ENCODE data around the gene IRF6.
A peak's percentile ranks its signal among the peaks of the same experiment; 100 is the strongest.

IRF6 gene

DNA sequence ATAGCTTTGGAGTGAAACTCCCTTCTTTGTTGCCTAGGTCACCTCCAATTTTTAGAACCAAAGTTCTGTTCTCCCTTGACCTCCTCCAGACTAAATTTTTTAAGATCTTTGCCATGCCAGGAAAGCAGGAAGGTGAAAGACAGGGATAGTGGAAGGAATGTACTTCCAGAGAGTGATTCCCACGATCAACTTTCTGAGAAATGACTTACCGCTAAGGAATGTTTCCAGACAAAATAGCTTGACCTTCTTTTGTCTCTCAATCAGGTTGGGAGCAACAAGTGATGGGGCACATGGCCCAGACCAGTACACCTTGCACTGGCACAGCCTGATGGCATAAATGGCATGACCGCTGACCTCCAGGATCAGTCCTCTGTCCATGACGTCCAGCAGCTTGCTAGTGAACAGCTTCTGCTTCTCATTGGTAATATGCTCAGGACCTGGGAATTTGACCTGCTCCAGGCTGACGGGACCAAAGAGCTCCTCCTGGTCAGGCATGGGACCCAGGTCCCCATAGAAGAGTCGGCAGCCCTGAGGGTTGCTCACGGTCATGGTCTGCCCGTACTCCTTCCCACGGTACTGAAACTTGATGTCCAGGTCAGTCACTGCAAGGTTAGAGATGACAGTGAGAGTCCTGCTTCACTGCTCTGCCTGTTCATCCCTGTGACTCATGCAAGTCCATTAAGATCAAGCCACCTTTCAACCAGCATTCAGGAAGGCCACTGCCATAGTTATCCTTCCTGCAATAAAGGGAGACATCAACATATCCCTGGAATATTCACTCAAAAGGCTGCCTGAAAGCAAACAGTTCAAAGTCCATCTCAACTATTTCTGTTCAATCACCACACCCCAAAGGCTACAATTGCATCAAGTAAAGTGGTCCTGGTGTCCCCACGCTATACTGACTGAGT is 15.4 kb downstream of the IRF6 start:
- DNase-seq (ENCODE audit: low spot score) = no peak

DNA sequence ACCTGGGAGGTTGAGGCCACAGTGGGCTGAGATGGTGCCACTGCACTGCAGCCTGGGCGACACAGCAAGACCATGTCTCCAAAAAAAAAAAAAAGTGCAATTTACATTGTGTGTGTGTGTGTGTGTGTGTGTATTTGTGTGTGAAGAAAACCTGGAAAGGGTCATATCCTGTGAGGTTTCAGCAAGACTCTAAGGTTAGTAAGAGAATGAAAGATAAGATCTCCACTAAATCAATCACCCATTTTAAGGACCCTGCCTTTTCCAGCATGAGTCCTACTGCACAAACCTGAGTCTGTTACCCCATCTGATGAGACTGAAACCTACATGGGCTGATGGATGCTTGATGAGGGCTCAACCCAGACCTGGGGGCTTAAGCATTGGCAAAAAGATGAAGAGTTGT is 16.7 kb downstream of the IRF6 start:
- no peak for DNase-seq (ENCODE audit: low spot score)

DNA sequence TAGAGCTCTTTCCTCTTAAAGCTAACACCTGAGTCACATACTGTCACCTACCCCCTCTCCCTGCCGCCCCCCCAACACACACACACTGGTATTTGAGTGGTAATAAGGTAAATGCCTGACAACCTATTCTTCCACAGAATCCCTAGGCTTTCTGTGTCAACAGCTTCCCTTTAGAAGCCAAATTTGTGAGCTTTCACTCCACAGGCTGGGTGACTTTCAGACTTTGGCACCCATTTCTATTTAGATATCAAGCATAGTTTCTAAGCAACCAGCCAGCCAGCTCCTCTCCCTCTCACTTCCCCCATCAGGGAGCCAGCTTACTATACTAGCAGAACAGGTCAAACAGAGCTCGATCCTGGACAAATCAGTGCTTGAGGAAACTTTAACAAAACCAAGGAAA is 18.4 kb downstream of the IRF6 start:
- DNase-seq (ENCODE audit: low spot score) = peak; percentile 60

DNA sequence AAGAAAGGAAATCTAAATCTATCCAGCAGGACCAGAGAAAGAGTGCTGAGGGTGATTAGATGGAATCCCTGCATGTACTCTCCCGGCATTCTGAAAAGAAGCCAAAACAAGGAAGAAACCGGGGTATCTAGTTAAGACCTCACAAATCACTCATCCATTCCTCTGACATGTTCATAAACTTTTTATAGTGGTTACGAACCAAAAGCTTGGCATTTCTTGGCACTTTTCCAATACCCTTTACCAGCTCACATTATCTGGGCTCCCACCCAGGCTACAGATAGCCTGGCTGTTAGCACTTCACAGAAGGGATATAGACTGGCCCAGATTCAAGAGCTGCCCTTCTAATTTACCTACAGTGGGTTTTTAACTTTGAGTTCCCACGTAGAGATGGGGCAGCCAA is 19.8 kb downstream of the IRF6 start:
- DNase-seq (ENCODE audit: low spot score) = no peak

DNA sequence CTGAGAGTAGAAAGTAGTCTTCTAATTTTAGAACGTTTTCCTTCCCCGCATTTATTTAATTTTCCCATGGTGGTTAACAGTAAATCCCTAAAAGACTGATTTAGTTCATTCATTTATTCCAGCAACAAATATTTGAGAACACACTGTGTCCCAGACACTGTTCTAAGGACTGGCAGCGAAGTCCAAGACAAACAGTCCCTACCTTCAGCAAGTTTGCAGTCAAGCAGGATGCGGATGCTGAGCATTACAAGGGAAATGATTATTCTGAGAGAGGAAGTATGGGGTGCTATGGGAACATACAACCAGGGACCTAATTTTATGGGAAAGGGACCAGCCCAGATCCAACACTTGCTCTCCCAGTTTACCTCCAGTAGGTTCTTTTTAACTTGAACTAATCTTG is 20.4 kb downstream of the IRF6 start:
- no peak for DNase-seq (ENCODE audit: low spot score)

DNA sequence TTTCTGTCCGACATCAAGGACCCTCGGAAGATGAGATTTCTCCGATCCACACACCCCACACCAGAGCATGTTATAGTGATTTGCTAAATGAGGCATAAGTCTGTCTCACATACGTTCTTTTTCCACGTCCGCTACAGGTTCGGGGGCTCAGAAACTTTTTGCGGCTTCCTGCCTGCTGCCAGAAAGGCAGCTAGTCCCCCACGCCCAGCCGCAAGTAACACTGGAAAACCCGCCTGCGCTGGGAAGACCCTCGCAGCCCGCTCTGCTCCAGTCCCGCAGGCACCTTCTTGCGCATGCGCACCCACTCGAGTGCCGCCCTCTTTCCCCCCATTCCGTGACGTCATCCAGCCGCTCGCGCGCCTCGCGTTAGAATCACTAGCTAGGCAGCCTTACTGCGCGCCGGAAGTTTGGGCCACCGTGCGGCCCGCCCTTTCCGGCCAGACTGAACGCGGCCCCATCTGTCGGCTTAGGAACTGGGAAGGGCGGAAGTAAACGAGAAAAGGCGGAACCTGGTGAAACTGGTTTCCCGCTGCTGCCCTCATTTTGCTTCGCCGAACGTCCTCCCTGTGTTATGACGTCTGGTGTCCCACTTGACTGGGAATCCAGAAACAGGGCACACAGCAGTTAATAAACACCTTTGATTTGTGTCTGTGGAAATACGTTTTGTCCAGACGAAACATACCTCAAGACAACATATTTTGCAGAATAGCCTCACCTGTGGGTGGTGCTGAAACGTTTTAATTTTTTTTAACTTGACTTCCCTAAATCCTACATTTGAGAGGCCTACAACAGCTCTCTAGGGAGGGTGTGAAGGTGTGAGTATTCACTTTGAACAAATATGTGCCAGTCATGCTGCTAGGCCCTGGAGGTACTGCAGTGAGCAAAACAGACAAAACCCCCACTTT is 21.4 kb downstream of the IRF6 start, which contains the start of gene C1orf74:
TSS of gene C1orf74 (minus strand) at position 295 of the 905 bp plus-strand sequence. CDS start 925 bp downstream, outside the sequence.
- DNase-seq (ENCODE audit: low spot score) = peak; percentile 98

DNA sequence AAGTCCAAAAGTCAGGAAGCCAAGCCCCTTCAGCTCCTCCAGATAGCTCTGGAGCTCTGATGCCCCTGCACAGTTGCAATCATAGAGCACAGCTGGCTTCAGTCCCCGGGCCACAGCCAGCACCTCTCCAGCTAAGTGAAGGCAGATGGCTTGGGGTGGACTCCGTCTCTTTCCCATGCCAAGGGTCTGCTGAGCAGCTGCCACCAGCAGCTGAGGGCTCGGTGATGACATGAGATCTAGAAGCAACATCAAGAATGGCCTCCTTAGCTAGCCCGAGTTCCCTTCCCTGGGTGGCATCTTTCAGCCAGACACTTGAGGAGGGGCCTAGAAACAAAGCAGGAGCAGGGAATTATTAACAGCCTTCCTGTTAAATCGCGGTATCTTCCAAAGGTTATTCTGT is 22.6 kb downstream of the IRF6 start:
- no peak for DNase-seq (ENCODE audit: low spot score)

DNA sequence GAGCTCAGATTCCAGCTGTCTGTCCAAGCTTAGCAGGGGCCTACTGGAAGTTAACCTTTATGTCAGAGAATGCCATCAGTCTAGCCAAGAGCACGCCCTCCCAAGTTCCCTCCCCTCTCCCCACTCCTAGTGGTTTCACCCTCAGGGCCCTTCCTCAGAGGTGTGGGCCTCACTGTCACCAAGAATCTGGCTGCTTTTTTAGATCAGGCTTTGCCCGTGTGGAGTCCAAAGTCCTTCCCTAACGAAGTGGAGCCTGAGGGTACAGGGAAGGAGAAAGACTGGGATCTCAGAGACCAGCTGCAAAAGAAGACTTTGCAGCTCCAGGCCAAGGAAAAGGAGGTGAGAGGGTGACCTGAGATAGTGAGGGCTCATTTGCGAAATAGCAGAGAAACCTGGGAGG is 25.7 kb downstream of the IRF6 start:
- DNase-seq (ENCODE audit: low spot score) = no peak

DNA sequence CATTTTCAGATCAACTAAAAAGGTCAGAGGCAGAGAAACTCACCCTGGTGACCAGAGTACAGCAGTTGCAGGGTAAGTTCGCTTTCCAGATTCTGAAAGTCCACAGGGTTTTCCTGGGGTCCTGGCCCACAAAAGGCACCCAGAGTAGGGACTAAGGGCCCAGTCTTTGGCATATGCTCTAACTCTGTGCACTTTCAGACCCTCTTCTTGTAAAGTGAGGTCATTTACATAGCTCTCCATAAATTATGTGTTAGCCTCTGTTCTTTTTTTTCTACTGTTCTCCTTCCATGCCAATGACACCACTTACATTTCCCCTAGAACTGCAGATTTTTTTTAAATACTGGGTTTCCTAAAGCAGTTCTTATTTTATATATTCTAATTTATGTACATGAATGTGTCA is 27.8 kb downstream of the IRF6 start:
- no peak for DNase-seq (ENCODE audit: low spot score)

DNA sequence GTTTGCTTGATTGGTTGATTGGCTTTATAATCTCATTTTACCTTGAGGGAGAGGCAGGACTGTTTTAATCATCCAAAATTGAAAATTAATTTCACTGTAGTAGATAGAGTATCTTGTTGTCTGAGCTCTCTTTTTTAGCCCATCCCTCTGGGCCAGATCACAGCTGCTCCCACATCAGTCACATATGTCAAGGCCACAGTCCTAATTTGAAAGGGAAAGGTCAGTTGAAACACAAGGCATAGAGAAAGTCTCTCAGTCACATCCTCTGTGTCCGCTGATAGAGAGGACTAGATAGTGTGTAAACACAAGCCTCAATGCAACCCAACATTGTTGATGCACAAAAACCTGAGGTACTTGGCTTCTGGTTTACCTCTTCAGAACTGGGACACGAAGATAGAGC is 28.4 kb downstream of the IRF6 start:
- no peak for DNase-seq (ENCODE audit: low spot score)

DNA sequence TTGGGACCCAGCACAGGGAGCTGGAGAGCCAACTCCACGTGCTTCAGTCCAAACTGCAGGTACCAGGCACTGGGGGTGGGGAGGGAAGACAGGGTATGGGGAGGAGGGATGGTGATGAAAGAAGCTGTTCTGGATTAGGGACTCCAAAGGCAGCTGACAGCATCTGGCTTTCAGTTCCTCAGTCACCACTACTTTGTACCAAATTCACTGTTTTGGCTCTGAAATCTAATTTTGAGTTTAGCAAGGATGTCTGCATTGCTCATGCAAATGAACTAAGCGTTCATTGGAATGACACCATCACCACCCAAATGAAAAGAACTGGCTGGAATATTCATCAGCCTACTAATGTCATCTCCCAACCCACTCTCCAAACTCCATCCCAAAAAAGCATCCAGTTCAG is 30.3 kb downstream of the IRF6 start:
- no peak for DNase-seq (ENCODE audit: low spot score)

DNA sequence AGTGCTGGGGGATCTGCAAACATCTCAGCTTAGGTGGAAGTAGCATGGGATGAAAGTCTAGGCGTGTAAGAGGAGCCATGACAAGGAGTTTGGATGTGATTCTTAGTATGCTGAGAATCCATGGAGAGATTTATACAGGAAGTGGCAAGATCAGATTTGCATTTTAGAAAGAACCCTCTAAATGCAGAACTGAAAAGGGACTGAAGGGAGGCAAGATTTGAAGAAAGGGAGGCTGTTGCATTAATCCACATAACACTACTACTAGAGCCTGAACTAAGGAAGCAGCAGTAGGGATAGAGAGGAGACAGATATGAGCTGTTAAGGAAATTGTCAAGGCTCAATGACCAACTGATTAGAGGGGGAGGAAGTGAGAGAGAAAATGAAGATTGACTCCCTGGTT is 31.4 kb downstream of the IRF6 start:
- DNase-seq (ENCODE audit: low spot score) = no peak

DNA sequence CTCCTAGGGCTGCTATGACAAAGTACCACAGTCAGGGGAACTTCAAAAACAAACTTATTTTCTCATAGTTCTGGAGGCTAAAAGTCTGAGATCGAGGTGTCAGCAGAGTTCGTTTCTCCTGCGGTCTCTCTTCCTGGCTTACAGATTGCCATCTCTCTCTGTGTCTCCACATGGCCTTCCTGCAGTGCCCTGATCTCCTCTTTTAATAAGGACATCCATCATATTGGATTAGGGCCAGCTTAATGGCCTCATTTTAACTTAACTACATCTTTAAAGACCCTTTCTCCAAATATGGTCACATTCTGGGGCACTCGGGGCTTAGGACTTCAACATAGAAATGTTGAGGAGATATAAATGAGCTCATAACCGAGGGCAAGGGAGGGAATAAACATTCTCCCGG is 33.8 kb downstream of the IRF6 start:
- no peak for DNase-seq (ENCODE audit: low spot score)

DNA sequence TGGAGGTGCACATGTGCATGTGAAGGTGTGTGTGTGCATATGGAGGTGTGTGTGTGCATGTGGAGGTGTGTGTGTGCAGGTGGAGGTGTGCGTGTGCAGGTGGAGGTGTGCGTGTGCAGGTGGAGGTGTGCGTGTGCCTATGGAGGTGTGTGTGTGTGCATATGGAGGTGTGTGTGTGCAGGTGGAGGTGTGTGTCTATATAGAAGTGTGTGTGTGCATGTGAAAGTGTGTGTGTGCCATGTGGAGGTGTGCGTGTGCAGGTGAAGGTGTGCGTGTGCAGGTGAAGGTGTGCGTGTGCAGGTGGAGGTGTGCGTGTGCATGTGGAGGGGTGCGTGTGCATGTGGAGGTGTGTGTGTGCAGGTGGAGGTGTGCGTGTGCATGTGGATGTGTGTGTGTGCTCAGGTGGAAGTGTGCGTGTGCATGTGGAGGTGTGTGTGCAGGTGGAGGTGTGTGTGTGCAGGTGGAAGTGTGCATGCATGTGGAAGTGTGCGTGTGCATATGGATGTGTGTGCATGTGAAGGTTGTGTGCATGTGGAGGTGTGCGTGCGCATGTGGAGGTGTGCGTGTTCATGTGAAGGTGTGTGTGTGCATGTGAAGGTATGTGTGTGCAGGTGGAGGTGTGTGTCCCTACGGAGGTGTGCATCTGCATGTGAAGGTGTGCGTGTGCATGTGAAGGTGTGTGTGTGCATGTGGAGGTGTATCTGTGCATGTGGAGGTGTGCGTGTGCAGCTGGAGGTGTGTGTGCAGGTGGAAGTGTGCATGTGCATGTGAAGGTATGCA is 35.1 kb downstream of the IRF6 start:
- no peak for DNase-seq (ENCODE audit: low spot score)

DNA sequence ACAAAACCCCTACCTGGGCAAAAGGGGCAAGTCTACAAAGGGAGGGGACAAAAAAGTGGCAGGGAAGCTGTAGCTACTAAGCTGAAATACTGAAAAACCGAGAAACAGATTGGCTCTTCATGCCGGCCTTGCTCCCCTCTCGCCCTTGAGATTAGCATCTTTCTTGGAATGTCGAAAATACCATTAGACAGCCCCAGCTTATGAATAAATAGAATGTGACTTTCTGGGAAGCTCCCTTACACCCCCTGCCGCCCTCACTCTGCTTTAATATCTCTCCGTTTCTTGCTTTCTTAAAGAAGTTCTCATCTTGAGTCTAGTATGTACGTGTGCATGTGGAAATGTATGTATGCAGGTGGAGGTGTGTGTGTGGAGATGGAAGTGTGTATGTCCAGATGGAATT is 36.0 kb downstream of the IRF6 start:
- DNase-seq (ENCODE audit: low spot score) = no peak

DNA sequence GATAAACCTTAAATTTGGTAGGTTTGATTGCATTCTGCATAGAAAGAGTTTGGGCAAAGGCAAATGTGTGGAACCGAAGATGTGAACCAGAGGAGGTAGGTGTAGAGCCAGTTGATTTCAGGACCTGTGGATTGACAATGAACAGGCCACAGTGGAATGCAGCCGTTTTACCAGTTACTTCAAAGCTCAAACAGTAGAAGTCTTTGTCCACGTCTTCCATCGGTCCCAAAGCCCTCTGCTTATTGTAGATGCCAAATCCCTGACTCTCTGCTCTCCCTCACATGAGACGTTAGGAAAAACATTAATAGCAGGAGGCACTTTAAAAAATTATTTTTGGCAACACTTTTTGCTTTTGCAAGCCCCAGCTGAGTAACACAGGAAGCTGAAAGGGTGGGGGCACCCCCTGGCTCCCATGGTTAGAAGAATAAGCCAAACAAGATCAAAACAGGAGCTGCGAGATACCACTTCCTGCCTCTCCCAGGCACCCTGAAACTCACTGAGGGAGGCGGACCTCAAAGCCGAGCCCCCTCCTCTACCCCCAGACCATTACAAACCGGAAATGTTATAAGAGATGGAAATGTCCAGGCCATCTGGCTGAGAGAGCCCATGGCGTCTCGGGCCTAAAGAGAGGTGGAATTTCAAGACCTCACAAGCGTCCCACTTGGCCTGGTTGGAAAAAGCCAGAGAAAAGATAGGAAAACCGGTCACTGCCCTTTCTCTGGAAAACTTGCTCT is 36.6 kb downstream of the IRF6 start:
- peak; percentile 48 for DNase-seq (ENCODE audit: low spot score)

DNA sequence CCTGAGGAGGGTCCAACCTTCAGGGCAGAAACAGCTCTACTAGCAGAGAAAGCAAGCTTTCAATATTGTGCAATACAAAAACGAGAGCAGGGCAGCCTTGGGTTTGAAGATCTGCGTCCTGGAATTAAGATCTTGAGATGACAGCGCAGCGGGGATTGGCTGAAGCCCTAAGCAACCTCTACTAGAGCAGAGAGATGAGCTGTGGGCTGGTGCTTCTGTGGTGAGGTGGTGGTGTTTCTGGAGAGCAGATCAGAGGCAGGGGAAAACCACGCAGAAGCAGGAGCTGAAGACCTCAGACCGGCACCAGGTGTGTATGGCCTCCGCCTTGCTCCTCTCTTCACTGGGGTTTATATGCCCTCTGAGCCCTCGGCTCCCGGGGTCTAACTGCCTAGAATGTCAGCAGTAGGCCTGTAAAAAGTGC is 37.6 kb downstream of the IRF6 start:
- DNase-seq (ENCODE audit: low spot score) = no peak

DNA sequence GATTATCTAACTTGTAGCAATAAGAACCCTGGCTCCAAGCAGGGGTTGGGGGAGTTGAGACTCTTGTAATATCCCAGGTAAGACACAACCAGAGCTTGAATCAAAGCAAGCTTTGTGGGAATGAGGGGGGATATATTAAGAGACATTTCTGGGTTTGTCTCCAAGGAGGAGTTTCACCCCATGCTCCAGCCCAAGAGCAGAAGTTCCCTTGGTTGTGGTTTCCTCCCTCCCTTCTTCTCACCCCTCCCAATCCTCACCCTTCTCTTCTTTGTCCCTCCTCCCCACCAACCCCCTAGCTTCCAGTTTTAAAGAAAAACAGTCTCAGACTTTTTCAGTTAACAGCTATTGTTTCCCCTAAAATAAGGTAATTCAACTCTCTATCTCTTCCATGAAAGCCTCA is 38.2 kb downstream of the IRF6 start:
- DNase-seq (ENCODE audit: low spot score) = peak; percentile 43

DNA sequence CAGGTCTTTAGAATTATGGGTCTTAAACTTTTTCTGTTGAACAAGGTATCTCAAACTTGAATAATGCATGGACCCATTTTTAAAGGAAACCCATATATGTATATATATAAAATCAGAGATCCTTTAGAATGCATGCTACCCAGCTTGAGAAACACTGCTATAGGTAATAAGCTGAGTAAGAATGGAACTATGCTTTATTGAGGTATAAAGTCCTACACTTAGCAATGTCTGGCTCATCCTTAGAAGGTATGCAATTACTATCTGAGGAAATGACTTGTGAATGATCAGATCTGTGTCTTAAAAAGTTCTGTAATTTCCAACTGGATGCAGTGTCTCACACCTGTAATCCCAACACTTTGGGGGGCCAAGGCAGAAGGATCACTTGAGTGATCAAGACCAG is 38.8 kb downstream of the IRF6 start:
- no peak for DNase-seq (ENCODE audit: low spot score)

DNA sequence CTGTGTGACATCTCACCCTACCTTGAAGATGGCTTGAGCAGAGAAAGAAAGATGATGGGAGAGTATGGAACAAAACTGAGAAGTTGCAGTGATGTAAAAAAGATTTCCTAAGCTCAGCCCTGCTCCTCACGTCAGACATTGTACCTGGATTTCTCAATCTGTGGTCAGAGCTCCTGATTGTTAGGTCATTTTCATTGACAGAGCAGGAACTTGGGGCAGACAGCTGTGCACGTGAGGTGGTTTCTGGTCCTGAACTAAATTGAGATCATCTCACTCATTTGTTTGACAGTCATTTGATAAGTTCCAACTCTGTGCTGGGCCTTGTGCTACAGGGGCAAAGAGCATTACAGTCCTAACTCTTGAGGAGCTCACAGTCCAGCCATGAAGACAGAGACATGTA is 39.9 kb downstream of the IRF6 start:
- no peak for DNase-seq (ENCODE audit: low spot score)

DNA sequence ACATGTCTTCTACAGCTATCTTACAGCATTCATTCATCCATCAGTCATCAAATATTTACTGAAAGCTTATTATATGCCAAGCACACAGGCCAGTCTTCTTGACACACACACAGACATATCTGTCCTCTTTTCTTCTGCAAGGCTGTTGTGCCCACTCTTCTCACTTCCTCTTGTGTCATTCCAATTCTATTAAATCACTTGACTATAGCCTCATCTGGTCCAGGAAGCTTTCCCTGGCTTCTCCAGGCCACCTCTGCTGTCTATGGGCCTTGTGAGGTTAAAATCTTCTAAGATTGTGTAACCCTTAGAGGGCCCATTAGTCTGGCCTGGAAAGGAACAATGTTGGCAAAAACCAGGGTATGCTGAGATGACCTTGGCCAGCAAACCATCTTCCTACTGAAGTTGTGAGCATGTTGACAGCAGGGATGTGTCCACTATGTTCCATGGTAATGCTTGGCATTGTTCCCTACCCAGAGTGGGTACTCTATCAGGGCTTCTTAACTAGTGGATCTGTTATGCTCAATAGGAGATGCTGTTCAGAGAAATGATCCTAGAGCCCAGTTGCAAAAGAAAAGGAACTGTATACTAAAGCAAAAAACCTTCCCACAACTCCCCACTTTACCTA is 44.8 kb downstream of the IRF6 start:
- no peak for DNase-seq (ENCODE audit: low spot score)
